ENCODE measurements around the gene CDK5. TPM values are rescaled to one million over a fixed set of nuclear protein-coding genes. Genes with fewer than 3 reads are reported as not detected.

CDK5 gene
- total and polyA plus RNA-seq, 2 of the 13 experiments (the other 11 are each of a cell fraction or from before 2014, with no cell fraction given): 16.4 to 21.3 TPM

DNA sequence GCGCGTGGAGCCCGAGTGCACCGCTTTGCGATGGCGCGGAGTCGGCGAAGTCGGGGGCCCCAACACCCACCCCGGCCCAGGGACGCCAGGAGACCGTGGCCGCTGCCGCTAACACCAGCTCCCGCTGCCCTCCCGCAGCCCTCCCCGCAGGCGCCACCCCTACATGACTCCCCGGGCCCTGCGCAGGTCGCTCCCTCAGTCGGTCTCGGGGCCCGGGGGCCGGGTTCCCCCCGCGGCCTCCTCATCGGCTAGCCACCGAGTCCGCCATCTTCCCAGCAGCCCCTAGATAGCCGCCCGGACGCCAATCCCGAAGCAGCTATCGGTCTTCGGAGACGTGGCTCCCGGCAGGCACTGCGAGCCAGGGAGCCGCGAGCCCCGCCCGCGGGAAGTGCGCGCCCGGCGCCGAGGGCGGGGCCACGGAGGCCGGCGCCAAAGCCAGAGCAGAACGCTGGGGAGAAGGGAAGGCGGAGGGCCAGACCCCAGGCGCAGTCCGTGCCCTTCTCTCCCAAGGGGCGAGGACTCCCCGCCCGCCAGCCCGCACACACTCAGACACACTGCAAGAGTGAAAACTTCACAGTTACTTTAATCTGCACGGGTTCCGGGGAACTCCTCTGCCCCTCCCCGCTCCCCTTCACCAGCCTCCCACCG, 22.9 kb upstream of the CDK5 start, which contains the start of gene FASTK (continued):
- TF ChIP-seq, protein P1, sequence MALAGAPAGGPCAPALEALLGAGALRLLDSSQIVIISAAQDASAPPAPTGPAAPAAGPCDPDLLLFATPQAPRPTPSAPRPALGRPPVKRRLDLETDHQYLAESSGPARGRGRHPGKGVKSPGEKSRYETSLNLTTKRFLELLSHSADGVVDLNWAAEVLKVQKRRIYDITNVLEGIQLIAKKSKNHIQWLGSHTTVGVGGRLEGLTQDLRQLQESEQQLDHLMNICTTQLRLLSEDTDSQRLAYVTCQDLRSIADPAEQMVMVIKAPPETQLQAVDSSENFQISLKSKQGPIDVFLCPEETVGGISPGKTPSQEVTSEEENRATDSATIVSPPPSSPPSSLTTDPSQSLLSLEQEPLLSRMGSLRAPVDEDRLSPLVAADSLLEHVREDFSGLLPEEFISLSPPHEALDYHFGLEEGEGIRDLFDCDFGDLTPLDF (CRISPR knock-in tag; IDR thresholded peaks at IDR 0.05): 0 out of 2 replicates have a peak, but pooled peaks have one; percentile 59
- 0 out of 2 replicates have a peak, but pooled peaks have one; percentile 21 for TF ChIP-seq MED13 (CRISPR knock-in tag; IDR thresholded peaks at IDR 0.05)
- TF ChIP-seq, protein P2, sequence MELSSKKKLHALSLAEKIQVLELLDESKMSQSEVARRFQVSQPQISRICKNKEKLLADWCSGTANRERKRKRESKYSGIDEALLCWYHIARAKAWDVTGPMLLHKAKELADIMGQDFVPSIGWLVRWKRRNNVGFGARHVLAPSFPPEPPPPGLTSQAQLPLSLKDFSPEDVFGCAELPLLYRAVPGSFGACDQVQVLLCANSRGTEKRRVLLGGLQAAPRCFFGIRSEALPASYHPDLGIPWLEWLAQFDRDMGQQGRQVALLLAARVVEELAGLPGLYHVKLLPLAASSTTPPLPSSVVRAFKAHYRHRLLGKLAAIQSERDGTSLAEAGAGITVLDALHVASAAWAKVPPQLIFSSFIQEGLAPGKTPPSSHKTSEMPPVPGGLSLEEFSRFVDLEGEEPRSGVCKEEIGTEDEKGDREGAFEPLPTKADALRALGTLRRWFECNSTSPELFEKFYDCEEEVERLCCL (CRISPR knock-in tag; IDR thresholded peaks at IDR 0.05; ENCODE audit: borderline replicate concordance): no peak; the same call in 1 of the 2 replicates
- peak; percentile 85 for TF ChIP-seq KAT8 (CRISPR knock-in tag; IDR thresholded peaks at IDR 0.05)
- 0 out of 2 replicates have a peak, but pooled peaks have one; percentile 68 for TF ChIP-seq ZNF510 (CRISPR knock-in tag; IDR thresholded peaks at IDR 0.05; ENCODE audit: low read depth)
- TF ChIP-seq, protein P3, sequence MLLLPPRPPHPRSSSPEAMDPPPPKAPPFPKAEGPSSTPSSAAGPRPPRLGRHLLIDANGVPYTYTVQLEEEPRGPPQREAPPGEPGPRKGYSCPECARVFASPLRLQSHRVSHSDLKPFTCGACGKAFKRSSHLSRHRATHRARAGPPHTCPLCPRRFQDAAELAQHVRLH (CRISPR knock-in tag; IDR thresholded peaks at IDR 0.05; ENCODE audit: borderline replicate concordance, low read depth): peak; percentile 92
- no peak for TF ChIP-seq SMAD3 (CRISPR knock-in tag; IDR thresholded peaks at IDR 0.05)
- TF ChIP-seq RELA (CRISPR knock-in tag; IDR thresholded peaks at IDR 0.05): 0 out of 2 replicates have a peak, but pooled peaks have one; percentile 26
- TF ChIP-seq, protein P4, sequence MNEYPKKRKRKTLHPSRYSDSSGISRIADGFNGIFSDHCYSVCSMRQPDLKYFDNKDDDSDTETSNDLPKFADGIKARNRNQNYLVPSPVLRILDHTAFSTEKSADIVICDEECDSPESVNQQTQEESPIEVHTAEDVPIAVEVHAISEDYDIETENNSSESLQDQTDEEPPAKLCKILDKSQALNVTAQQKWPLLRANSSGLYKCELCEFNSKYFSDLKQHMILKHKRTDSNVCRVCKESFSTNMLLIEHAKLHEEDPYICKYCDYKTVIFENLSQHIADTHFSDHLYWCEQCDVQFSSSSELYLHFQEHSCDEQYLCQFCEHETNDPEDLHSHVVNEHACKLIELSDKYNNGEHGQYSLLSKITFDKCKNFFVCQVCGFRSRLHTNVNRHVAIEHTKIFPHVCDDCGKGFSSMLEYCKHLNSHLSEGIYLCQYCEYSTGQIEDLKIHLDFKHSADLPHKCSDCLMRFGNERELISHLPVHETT (CRISPR knock-in tag; conservative IDR thresholded peaks at IDR 0.05): 0 out of 2 replicates have a peak, but pooled peaks have one; percentile 11
- no peak for TF ChIP-seq MAFG (CRISPR knock-in tag; IDR thresholded peaks at IDR 0.05)
- TF ChIP-seq, protein P5, sequence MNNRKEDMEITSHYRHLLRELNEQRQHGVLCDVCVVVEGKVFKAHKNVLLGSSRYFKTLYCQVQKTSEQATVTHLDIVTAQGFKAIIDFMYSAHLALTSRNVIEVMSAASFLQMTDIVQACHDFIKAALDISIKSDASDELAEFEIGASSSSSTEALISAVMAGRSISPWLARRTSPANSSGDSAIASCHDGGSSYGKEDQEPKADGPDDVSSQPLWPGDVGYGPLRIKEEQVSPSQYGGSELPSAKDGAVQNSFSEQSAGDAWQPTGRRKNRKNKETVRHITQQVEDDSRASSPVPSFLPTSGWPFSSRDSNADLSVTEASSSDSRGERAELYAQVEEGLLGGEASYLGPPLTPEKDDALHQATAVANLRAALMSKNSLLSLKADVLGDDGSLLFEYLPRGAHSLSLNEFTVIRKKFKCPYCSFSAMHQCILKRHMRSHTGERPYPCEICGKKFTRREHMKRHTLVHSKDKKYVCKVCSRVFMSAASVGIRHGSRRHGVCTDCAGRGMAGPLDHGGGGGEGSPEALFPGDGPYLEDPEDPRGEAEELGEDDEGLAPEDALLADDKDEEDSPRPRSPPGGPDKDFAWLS (CRISPR knock-in tag; IDR thresholded peaks at IDR 0.05; ENCODE audit: borderline replicate concordance): no peak
- no peak for TF ChIP-seq AHR (CRISPR knock-in tag; IDR thresholded peaks at IDR 0.05)
- TF ChIP-seq NCOA2 (CRISPR knock-in tag; IDR thresholded peaks at IDR 0.05): no peak; the same call in 1 of the 2 replicates
- TF ChIP-seq ZFY (CRISPR knock-in tag; IDR thresholded peaks at IDR 0.05): peak; percentile 93
- TF ChIP-seq ZNF766 (CRISPR knock-in tag; IDR thresholded peaks at IDR 0.05; ENCODE audit: borderline replicate concordance): 0 out of 2 replicates have a peak, but pooled peaks have one; percentile 8
- 0 out of 2 replicates have a peak, but pooled peaks have one; percentile 7 for TF ChIP-seq ZNF367 (CRISPR knock-in tag; IDR thresholded peaks at IDR 0.05; ENCODE audit: borderline replicate concordance)
- peak; percentile 90; the same call in 1 of the 2 replicates for TF ChIP-seq ZNF670 (CRISPR knock-in tag; IDR thresholded peaks at IDR 0.05; ENCODE audit: borderline replicate concordance)
- no peak for TF ChIP-seq ZBTB21 (CRISPR knock-in tag; IDR thresholded peaks at IDR 0.05)
- 0 out of 2 replicates have a peak, but pooled peaks have one; percentile 45 for TF ChIP-seq MTF2 (CRISPR knock-in tag; IDR thresholded peaks at IDR 0.05; ENCODE audit: borderline replicate concordance)
- TF ChIP-seq, protein P6, sequence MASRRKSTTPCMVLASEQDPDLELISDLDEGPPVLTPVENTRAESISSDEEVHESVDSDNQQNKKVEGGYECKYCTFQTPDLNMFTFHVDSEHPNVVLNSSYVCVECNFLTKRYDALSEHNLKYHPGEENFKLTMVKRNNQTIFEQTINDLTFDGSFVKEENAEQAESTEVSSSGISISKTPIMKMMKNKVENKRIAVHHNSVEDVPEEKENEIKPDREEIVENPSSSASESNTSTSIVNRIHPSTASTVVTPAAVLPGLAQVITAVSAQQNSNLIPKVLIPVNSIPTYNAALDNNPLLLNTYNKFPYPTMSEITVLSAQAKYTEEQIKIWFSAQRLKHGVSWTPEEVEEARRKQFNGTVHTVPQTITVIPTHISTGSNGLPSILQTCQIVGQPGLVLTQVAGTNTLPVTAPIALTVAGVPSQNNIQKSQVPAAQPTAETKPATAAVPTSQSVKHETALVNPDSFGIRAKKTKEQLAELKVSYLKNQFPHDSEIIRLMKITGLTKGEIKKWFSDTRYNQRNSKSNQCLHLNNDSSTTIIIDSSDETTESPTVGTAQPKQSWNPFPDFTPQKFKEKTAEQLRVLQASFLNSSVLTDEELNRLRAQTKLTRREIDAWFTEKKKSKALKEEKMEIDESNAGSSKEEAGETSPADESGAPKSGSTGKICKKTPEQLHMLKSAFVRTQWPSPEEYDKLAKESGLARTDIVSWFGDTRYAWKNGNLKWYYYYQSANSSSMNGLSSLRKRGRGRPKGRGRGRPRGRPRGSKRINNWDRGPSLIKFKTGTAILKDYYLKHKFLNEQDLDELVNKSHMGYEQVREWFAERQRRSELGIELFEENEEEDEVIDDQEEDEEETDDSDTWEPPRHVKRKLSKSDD (CRISPR knock-in tag; IDR thresholded peaks at IDR 0.05; ENCODE audit: low read depth): 0 out of 2 replicates have a peak, but pooled peaks have one; percentile 59
- no peak for TF ChIP-seq NR2F2 (IDR thresholded peaks at IDR 0.05; ENCODE audit: borderline replicate concordance, low read depth)

Data from HepG2 (cell line).